GM21528 (cell line): Measurements from ENCODE around the gene USP22.

ENCODE experiments used
- ATAC-seq: cut with Tn5 transposase; IDR thresholded peaks from one replicate; pipeline ENCODE4 v1.9.1; 2021; ENCODE audit warnings: mild to moderate bottlenecking, moderate library complexity; ENCODE audit not compliant: unreplicated experiment, low FRiP score

The USP22 gene

GRCh38 chr17:21053056-21053455, 10.2 kb upstream of the USP22 start:
- ATAC-seq = peak; percentile 60

- ATAC-seq = no peak
Measured at GRCh38 chr17:21049457-21049856, 6.6 kb upstream of the USP22 start.

- no peak for ATAC-seq
Measured at GRCh38 chr17:21046216-21046615, 3.4 kb upstream of the USP22 start.

- no peak for ATAC-seq
Measured at GRCh38 chr17:21044971-21045370, 2.2 kb upstream of the USP22 start.

GRCh38 chr17:21043296-21044232, 753 bp upstream of the USP22 start:
- peak; percentile 83 for ATAC-seq

GRCh38 chr17:21041741-21042457, 912 bp downstream of the USP22 start:
- no peak for ATAC-seq

GRCh38 chr17:21039839-21040575, 2.8 kb downstream of the USP22 start:
- no peak for ATAC-seq

- no peak for ATAC-seq
Measured at GRCh38 chr17:21037117-21037803, 5.6 kb downstream of the USP22 start.

GRCh38 chr17:21036361-21036881, 6.4 kb downstream of the USP22 start:
- no peak for ATAC-seq

- ATAC-seq = no peak
Measured at GRCh38 chr17:21035406-21035805, 7.4 kb downstream of the USP22 start.

- ATAC-seq = peak; percentile 55
Measured at GRCh38 chr17:21034340-21035235, 8.2 kb downstream of the USP22 start.

- no peak for ATAC-seq
Measured at GRCh38 chr17:21033350-21033749, 9.5 kb downstream of the USP22 start.

- no peak for ATAC-seq
Measured at GRCh38 chr17:21031756-21032396, 10.9 kb downstream of the USP22 start.

GRCh38 chr17:21030375-21030774, 12.4 kb downstream of the USP22 start:
- ATAC-seq = no peak

- no peak for ATAC-seq
Measured at GRCh38 chr17:21029515-21029914, 13.3 kb downstream of the USP22 start.

- ATAC-seq = no peak
Measured at GRCh38 chr17:21029036-21029435, 13.8 kb downstream of the USP22 start.

GRCh38 chr17:21028192-21028591, 14.6 kb downstream of the USP22 start:
- no peak for ATAC-seq

- no peak for ATAC-seq
Measured at GRCh38 chr17:21027031-21027430, 15.8 kb downstream of the USP22 start.

- no peak for ATAC-seq
Measured at GRCh38 chr17:21025451-21025850, 17.4 kb downstream of the USP22 start.
